K562 treated with DMSO at 1 percent for 48 hours (cell line): ENCODE results near the gene RP2. TPM values are rescaled to one million over a fixed set of nuclear protein-coding genes. Genes with fewer than 3 reads are reported as not detected.

Source experiments
- total RNA-seq: library from RNA; unstranded; fragments of 300-600 nt; gene quantifications from 2 replicates; pipeline ENCODE4 v1.2.3, GENCODE V29; 2022; ENCODE audit warnings: low replicate concordance; ENCODE audit errors: extremely low read depth

Gene RP2
- not detected in 2 replicates for total RNA-seq

DNA sequence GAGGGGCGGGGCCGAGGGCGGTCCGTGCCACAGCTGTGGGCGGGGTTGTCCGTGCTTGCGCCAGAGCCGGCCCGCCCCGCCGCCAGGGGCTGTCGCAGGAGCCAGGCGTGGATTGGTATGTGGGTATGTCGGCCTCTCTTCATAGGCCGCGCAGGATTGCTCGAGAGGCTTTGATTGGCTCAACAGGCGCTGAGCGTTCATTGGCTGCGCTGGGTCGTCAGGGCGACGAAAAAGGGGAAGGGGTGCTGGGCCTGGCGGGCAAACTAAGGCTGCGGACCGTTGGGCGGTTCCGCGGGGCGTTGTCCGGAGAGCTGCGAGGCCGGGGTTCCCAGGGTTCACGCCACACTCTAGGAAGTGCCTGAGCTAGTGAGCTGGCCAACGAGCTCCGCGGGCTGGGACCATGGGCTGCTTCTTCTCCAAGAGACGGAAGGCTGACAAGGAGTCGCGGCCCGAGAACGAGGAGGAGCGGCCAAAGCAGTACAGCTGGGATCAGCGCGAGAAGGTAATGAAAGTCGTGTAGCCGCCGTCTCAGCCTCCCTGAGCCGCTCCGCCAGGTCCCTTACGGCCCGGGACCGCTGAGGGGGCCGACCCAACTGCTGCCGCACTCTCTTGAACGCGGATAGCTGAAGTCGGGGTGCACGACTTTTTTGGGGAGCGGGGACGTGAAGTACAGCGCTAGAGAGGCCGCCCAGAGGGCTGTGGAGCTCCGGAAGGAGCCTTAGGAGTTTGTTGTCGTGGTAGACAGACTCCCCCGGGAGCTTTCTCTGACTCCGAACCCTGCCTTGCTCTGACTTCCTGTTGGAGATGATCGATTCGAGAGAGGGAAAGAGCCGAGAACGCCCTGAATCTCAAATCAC is at the start of gene RP2:
Gene RP2, plus strand, starts transcription at position 343 of the 857 bp plus-strand sequence. Its CDS starts 58 bp downstream, at position 401.

GRCh38 chrX:46912098-46912602 is 75.3 kb downstream of the RP2 start, which contains the start of gene JADE3:
JADE3 (plus strand) TSS chrX:46912421; CDS start chrX:46984895, 72,474 bp downstream.

Other genes with a start within 250 kb of the RP2 start
- not detected in 2 replicates for gene SLC9A7, start 77.9 kb upstream of the RP2 start, total RNA-seq
- gene JADE3, start 75.4 kb downstream of the RP2 start, total RNA-seq = not detected in 2 replicates
- gene RGN, start 241.4 kb downstream of the RP2 start, total RNA-seq = not detected in 2 replicates